Gastrocnemius medialis (tissue), 4 donors: ENCODE data around the gene KLF16.

Experiments
- CTCF ChIP-seq, 5 experiments: fragments of 450-650 bp in 3 of 5; fragments of 200-600 bp in 2 of 5; sonication (generic) in 2 of 5; IDR thresholded peaks in 4 of 5; conservative IDR thresholded peaks in 1 of 5; 1 replicate in 4 of 5; 2 replicates in 1 of 5; pipeline ENCODE4 v1.5.1; 2016 to 2019; ENCODE audit warnings: antibody characterized with exemption in 5 of 5, mild to moderate bottlenecking in 3 of 5, moderate library complexity in 3 of 5
- POLR2A ChIP-seq, 2 donors: fragments of 450-650 bp; IDR thresholded peaks; one replicate each; pipeline ENCODE4 v1.6.1; 2017; ENCODE audit warnings: antibody characterized with exemption in 2 of 2, mild to moderate bottlenecking in 2 of 2, moderate library complexity in 2 of 2

- TF ChIP-seq POLR2A (IDR thresholded peaks at IDR 0.05) (no peak), CTCF (IDR thresholded peaks at IDR 0.05 in 4 of 5, conservative IDR thresholded peaks at IDR 0.05 in 1 of 5) (no peak)
Measured at GRCh38 chr19:1883784-1884183, 20.4 kb upstream of the KLF16 start.
